NCI-H446 treated with DMSO at 0.1 percent for 48 hours (cell line): ENCODE results near the gene RPL34.

ENCODE experiments used
- DNase-seq: peaks from one replicate; lab custom pipeline; 2025; lab: John Stamatoyannopoulos, UW

RPL34 gene

DNA sequence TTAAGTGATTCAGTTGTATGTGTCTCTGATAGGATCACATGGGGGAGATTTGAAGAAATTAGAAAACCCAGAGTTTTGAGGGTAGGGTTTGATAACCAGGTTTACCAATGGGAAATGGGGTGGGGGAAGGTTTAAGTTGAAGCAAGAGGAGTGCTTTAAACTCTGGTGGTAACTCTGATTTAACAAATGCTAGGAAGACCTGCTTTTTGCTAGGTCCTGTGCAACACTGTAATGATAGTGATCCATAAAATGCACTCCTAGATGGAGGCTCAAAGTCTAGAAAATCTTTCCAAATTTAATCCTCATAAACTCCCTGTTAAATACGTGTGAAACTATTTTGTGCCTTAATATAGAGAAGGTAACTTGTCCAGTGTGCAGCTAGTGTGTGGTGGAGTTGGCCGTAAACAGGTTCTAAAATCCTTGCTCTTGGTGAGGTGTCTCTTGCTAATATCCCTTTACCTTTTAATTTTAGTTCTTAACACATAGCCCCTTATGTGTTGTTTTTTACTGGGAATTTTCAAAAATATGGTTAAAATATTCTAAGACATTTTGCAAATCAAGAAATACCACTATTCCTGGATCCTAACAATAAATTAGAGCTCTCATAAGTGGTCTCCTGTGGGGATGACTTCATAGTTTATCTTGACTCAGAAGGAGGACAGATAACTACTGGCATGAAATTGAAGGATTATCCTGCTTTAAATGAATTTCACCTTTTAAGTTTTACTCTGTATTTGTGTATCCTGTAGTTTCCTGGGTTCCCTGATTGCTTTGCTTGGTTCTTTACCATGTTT, 4.1 kb downstream of the RPL34 start:
- DNase-seq = no peak

DNA sequence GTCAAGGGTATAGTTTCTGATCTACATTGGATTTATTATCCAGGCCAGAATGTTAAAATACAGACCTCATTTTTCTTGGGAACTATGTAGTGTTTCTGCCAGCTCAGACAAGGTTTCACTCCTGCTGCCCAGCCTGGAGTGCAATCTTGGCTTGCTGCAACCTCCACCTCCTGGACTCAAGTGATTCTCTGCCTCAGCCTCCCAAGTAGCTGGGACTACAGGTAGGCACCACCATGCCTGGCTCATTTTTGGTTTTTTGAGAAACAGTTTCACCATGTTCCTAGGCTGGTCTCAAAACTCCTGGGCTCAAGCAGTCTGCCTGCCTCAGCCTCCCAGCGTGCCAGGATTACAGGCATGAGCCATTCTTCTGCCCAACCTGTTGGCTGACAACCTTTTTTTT, 5.7 kb downstream of the RPL34 start:
- DNase-seq = no peak

DNA sequence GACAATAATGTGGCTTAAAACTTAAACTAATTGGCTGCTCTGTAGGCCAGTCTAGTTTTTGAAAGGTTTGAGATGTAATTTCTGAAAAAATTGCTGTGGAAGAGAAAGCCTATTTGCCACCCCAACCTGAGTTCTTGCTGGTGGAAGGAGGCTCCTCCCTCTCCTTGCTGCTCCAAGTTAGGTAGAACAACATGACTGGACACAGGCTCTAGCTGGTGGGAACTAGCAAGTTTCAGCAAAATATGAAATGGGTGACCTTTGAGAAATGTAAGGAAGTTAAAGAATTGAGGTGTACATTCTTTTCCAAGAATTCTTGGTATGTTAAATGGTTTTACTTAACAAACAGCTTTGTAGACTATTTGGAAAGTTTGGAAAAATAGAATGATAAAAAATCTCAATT, 8.0 kb downstream of the RPL34 start:
- no peak for DNase-seq

DNA sequence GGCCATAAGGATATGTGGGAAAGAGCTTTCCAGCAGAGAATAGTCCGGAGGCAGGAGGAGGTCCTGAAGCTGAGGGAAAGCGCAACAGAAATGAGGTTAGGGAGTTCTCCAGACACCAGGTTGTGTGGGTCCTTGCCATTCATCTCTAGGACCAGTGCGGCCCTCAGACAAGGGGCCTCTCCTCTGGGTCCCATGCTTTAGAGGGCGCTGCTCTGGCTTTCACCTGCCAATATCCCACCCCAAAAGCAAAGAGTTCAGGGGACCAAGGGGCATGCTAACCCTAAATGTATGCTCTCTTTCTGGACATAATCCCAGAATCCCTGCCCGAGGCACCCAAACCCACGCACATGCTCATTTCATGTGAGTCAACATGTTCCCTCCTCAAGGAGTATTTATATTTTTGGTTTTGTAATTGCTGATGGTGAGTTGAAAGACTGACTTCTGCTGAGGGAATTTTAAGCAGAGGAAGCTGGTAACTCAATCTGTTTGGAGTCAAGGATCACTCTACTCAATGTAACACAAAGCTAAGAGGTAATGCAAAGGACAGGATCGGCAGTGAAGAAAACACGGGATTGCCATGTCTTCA, 14.8 kb downstream of the RPL34 start:
- no peak for DNase-seq

GRCh38 chr4:108636246-108636645, 15.9 kb downstream of the RPL34 start:
- DNase-seq = no peak

DNA sequence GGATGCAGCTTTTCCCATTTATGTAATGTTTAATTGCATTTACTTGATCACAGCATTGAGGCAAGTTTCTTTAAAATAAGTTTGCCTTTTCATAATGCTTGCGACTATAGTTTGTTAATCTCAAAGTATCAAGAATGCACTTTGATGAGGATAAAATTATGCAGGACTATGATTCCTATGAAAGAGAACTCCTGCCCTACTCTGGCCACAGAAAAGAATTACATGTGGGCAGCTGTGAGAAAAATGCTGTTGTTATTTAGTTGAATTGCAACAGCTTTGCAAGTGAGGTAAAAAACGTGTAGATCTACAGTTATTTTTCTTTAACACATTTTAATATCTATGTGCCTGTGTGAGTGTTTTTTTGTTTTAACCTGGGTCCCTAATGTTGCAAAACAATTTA, 17.5 kb downstream of the RPL34 start:
- no peak for DNase-seq

DNA sequence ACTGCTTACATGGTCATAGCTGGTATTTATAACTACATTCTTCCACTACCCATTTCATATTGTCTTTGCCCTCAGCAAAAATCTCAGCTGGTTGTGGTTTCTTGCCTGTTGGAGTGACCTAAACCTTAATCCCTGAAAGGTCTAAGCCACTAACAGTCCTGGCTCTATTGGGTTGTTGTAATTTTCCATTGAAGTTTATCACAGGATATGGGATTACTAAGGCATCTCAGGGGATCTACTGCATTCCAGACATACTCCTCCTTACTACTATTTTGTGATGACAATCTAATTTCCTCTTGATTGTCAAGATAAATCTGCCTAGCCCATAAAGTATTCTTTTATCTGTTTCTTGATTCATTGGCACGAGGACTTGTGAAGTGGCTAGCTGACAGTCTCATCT, 23.9 kb downstream of the RPL34 start:
- no peak for DNase-seq

DNA sequence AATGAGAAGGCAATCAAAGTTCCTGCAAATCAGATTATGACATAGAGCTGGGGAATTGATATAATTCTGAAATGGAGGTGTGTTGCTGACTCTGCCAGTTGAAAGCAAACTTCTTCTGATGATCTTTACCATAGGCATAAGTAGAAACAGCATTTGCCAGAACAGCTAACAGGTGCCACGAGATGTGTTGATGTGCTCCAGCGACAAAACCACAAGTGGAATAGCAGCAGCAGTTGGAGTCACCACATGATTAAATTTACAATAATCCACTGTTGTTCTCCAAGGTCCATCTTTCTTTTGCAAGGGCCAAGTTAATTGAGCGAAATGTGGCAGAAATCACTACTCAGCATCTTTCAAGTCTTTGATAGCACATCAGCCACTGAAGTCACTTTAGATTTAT, 26.3 kb downstream of the RPL34 start:
- no peak for DNase-seq

DNA sequence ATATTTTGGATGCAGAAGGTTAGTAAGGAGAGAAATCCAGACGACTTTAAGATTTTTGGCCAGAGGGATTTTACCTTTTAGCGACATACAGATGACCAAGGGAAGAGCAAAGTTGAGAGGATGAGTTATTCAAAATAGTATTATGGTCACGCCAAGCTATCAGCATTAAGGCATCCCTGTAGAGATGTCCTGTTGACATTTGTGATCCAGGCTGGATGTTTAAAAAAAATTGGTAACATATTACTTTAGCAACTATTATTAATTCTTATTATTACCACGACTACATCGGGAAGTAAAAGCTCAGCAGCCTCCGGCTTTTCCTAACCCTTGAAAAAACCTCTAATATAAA, 29.5 kb downstream of the RPL34 start:
- DNase-seq = no peak

GRCh38 chr4:108650212-108651013, 30.0 kb downstream of the RPL34 start, which contains the start of gene OSTC:
Gene OSTC, plus strand, starts transcription at chr4:108650599. Its CDS starts 57 bp downstream, at chr4:108650656.
- peak; percentile 92 for DNase-seq

- DNase-seq = no peak
Observed at GRCh38 chr4:108651014-108651791, 30.8 kb downstream of the RPL34 start.

DNA sequence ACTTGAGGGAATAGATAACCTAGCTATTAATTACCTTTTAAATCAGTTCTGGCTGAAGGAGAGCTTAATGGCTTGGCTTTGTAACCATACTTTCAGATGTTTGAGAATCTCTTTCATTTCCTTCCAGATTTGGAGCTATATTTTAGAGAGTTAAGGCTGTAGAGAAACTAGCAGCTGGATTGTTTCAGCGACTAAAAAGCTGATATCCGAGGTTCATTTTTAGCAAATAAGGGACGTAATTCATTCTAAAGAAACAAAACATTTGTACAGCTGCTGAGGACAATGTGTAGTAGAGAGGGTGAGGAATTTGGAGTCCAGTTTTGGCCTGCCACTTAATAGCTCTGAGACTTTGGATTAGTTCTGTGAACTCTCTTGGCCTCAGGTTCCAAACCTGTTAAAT, 42.3 kb downstream of the RPL34 start:
- DNase-seq = no peak

- no peak for DNase-seq
Observed at GRCh38 chr4:108674356-108674977, 54.1 kb downstream of the RPL34 start.
